ENCODE data around the gene PAQR3.

- no peak for TF ChIP-seq POLR2A (IDR thresholded peaks at IDR 0.05)
- TF ChIP-seq CTCF (IDR thresholded peaks at IDR 0.05) = no peak
Measured at GRCh38 chr4:78944381-78944780, 5.1 kb upstream of the PAQR3 start.

Data from heart left ventricle (tissue), 13 donors.